ENCODE results near the gene TMEM178B.

GRCh38 chr7:141094336-141095070 lies 20.6 kb downstream of the TMEM178B start:
- TF ChIP-seq CTCF (IDR thresholded peaks at IDR 0.05) (no peak), EZH2 (IDR thresholded peaks at IDR 0.05; ENCODE audit: borderline replicate concordance, insufficient read depth, low read depth, low read length, poor library complexity, severe bottlenecking) (no peak)

All from B cell (primary cell).